Activated CD4-positive, alpha-beta T cell treated with anti-CD3 and anti-CD28 coated beads, Interleukin-2, amount 50 U/mL, for 4 hours (primary cell): ENCODE data around the gene GRID1.
"Not testable (repeated sequence)": the region's sequence is repeated elsewhere in the genome, so short reads cannot be mapped to it uniquely, and the experiment has no call there.

Experiments used
- DNase-seq, 2 experiments: peaks; one replicate each; pipeline ENCODE4 v3.0.0-alpha.2; 2020

The GRID1 gene

GRCh38 chr10:86391986-86392722, 25.6 kb upstream of the GRID1 start:
- no peak for DNase-seq

- no peak for DNase-seq
Observed at GRCh38 chr10:86391236-86391840, 24.7 kb upstream of the GRID1 start.

GRCh38 chr10:86390337-86391120, 23.9 kb upstream of the GRID1 start:
- no peak for DNase-seq

GRCh38 chr10:86389441-86390193, 23.0 kb upstream of the GRID1 start:
- no peak for DNase-seq

- DNase-seq = not testable (repeated sequence)
Observed at GRCh38 chr10:86389109-86389440, 22.5 kb upstream of the GRID1 start.

GRCh38 chr10:86388119-86388704, 21.6 kb upstream of the GRID1 start:
- no peak for DNase-seq

GRCh38 chr10:86387178-86387794, 20.7 kb upstream of the GRID1 start:
- DNase-seq = no peak

- DNase-seq = no peak
Observed at GRCh38 chr10:86385806-86386205, 19.2 kb upstream of the GRID1 start.

- no peak for DNase-seq
Observed at GRCh38 chr10:86377797-86378146, 11.2 kb upstream of the GRID1 start.

GRCh38 chr10:86376852-86377796, 10.5 kb upstream of the GRID1 start:
- peak; percentile 70 to 75 for DNase-seq

- no peak for DNase-seq
Observed at GRCh38 chr10:86376403-86376802, 9.8 kb upstream of the GRID1 start.

GRCh38 chr10:86375204-86375603, 8.6 kb upstream of the GRID1 start:
- no peak for DNase-seq

- DNase-seq = no peak
Observed at GRCh38 chr10:86374664-86375063, 8.1 kb upstream of the GRID1 start.

GRCh38 chr10:86373828-86374227, 7.2 kb upstream of the GRID1 start:
- DNase-seq = no peak

GRCh38 chr10:86373251-86373650, 6.7 kb upstream of the GRID1 start:
- DNase-seq = no peak

- DNase-seq = no peak
Observed at GRCh38 chr10:86372784-86373239, 6.2 kb upstream of the GRID1 start.

- DNase-seq = no peak
Observed at GRCh38 chr10:86372119-86372783, 5.7 kb upstream of the GRID1 start.

GRCh38 chr10:86371691-86372090, 5.1 kb upstream of the GRID1 start:
- no peak for DNase-seq

- no peak for DNase-seq
Observed at GRCh38 chr10:86371116-86371515, 4.5 kb upstream of the GRID1 start.

GRCh38 chr10:86370006-86370585, 3.5 kb upstream of the GRID1 start:
- DNase-seq = no peak
